NCI-H1417 treated with DMSO at 0.1 percent for 48 hours (cell line): ENCODE results near the gene SPRN.
"Not testable (repeated sequence)": the region's sequence is repeated elsewhere in the genome, so short reads cannot be mapped to it uniquely, and the experiment has no call there.

Experiments used
- DNase-seq: peaks from one replicate; lab custom pipeline; 2025; lab: John Stamatoyannopoulos, UW

SPRN gene

GRCh38 chr10:133424601-133425000 is at the start of gene SPRN:
TSS of gene SPRN (minus strand) at chr10:133424625. CDS start at chr10:133423681, 944 bp downstream.
- DNase-seq, result not testable (repeated sequence)

- no peak for DNase-seq
Observed at GRCh38 chr10:133474027-133474426, 49.6 kb upstream of the SPRN start.

DNA sequence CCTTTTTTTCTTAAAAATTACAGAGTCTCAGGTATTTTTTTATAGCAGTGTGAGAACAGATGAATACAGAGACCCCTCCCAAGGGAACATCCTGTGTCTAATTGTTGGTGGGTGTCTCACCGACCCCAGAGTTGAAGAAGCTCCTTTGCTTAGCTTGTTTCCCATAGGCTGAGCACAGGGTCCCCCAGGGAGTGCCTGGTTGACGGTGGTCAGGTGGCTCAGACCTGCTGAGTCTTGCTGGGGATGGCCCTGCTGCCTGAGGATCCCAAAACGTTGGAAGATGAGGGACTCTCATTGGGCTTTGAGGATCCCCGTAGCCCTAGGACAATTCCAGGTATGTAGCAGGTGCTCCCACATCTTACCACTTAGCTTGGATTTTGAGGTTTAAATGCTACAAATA is 48.8 kb upstream of the SPRN start:
- DNase-seq, result no peak

DNA sequence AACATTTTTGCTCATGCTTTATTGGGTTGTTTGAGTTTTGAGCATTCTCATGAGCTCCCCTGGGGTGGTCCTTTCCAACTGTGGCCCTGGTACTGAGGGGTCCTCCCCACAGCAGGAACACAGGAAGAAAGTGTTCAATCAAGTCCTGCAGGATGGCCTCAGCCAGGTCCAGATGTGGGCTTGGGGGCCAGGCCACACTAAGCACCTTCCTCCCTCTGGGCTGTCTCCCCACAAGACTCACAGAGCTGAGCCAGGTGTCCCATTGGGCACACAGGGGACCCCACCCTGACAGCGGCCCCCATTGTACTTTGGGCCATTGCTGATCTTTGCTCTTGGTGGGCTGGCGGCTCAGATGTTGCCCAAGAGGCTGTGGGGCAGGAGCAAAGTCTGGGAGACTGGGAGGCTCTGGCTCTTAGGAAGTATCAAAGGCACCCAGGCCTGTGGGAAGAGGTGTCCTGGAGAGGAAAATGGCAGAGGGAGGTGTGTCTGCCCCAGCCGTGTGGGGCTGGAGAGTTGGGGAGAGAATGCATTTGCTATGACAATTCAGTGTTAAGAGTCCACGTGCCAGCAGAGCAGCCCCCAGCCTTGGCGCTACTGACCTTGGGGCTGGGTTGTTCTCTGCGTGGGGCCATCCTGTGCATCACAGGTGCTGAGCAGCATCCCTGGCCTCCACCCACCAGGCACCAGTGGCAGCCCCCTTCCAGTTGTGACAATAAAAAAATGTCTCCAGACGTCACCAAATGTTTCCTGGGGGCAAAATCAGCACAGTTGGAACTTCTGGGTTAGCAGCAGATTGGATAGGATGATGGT is 47.1 kb upstream of the SPRN start:
- no peak for DNase-seq

GRCh38 chr10:133469205-133469604 is 44.8 kb upstream of the SPRN start:
- DNase-seq, result not testable (repeated sequence)

GRCh38 chr10:133467286-133467911 is 43.0 kb upstream of the SPRN start:
- no peak for DNase-seq

DNA sequence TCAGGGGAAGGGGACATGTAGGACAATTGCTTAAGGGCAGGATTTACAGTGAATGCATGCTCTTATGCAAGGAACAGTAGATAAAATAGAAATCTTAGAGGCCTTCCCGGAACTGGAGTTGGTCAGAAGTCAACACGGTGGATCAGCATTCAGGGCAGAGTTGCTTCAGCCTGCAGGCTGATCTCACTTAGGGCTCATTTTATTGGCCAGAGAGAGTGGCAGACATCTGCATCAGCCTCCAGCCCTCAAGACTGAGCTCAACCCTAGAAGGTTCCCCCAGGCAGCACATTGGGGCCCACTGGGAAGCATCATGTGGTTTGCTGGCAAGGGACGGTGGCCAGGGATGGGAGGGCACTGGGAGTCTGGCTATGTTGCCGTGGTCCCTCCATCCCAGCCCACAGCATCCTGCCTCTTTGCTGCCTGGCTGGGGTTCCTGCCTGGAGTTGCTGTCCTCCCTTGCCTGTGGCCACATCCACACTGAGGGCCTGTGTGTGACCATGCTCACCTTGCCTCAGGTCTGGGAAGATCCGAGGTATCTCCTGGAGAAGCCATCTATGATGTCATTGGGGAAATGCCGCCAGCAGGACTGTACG is 42.4 kb upstream of the SPRN start:
- DNase-seq, result no peak

- no peak for DNase-seq
Observed at GRCh38 chr10:133465950-133466474, 41.6 kb upstream of the SPRN start.

DNA sequence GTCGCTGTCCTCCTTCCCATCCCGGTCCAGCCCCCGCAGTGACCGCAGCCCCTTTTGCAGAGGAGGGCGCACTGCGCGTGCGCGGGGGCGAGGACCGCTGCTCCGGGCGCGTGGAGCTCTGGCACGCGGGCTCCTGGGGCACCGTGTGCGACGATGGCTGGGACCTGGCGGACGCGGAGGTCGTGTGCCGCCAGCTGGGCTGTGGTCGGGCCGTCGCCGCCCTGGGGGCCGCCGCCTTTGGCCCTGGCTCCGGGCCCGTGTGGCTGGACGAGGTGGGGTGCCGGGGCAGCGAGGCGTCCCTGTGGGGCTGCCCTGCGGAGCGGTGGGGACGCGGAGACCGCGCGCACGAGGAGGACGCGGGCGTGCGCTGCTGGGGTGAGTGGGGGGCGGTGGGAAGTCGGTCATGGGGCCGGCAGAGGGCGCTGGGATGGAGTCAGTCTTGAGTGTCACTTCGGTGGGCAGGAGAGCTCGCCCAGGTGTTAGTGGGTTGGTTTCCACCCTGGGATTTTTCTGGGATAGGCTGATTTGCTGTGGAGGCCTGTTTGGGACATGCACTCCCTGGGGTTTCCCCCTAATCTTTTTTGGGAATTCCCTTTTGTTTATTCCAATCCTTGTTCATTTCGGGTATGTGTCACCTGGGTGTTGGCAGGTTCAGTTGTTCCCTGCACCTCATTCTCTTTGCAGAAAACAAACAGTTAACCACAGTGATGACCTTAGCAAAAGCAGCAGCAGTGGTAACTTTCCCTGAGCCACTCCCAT is 40.9 kb upstream of the SPRN start:
- DNase-seq, result no peak

DNA sequence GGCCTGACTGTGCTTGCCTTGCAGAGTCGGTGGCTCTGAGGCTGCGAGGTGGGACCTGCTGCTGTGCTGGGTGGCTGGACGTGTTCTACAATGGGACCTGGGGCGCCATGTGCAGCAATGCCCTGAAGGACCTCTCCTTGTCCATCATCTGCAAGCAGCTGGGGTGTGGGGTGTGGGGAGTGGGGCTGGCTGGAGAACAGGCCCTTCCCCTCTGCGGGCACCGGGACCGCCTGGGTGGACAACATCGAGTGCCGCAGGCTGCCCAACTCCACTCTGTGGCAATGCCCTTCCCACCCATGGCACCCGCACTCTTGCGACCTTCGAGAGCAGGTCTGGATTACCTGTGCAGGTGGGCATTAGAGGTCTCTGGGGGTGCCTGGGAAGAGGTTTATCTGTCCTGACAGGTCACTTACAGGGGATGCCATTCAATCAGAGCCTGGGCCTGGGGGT is 40.2 kb upstream of the SPRN start:
- DNase-seq, result no peak

DNA sequence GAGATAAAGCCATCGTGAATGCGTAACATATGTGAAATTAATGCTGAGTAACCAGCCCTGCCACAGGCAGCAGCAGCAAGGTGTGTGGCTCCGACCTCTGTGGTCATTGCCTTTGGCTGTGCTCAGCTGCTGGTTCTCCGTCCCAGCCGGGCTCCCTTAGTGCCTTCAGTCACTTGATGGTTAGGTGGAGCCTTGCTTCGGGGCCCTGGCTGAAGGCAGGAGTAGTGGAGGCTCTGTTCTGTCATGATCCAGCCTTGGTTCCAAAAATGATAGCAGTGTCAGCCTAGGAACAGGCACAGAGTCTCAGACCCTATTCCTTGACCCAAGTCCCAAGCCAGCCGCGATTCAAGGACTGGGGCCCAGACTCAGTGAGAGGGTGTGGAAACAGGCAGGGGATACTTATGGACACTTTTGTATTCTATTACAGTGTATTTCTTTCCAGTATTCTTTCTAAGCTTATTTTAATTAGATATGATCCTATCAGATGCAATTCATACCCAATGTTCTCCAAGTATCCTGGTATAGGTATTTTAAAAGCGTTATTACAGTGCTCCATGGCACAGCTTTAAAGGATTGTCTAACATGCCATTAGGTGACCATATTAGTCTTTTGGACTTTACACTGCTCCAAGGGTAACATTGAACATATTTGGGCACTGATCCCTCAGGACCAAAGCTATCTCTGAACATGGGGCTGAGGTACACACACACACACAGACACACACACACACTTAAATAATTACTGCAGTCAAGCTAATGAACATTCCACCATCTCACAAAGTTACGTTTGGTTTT is 38.3 kb upstream of the SPRN start:
- DNase-seq, result no peak

DNA sequence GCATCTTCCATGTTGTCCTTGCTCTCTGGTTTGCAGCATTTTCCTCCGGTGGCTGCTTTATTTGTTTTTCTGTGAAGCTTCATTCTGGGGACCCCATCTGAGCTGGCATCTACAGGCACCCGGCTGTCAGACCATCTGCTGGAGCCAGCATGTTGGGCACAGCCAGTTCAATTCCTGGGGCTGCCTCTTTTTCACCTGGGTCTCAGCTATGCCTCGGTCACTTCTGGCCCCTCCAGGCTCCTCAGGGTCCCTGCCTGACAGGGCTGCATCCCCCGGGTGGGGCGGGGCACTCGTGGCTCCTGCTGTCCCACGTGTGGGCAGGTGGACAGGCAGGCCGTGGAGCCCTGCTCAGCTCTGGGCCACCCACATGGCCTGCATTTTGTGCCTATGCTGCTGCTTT is 37.4 kb upstream of the SPRN start:
- no peak for DNase-seq

GRCh38 chr10:133461027-133461426 is 36.6 kb upstream of the SPRN start:
- no peak for DNase-seq

DNA sequence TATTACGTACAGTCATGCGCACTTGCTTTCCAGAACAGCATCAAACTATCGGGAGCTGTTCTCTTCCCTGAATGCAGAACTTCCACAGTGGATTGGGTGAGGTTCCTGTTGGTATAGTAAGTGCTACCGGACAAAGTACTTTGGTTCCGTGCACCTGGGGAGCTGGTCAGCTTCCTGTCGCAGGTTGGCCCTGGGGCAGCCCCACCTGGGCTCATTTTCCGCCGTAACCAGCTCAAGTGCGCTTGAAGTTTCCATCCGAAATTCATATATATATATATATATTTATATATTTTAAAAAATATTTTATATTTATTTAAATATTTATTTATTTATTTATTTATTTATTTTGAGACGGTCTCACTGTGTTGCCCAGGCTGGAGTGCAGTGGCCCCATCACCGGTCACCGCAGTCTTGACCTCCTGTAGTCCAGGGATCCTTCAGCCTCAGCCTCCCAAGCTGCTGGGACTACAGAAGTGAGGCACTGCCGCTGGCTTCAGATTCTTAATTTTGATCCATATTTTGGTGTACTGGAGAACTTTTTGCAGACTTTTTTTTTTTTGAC is 35.9 kb upstream of the SPRN start:
- DNase-seq, result no peak

DNA sequence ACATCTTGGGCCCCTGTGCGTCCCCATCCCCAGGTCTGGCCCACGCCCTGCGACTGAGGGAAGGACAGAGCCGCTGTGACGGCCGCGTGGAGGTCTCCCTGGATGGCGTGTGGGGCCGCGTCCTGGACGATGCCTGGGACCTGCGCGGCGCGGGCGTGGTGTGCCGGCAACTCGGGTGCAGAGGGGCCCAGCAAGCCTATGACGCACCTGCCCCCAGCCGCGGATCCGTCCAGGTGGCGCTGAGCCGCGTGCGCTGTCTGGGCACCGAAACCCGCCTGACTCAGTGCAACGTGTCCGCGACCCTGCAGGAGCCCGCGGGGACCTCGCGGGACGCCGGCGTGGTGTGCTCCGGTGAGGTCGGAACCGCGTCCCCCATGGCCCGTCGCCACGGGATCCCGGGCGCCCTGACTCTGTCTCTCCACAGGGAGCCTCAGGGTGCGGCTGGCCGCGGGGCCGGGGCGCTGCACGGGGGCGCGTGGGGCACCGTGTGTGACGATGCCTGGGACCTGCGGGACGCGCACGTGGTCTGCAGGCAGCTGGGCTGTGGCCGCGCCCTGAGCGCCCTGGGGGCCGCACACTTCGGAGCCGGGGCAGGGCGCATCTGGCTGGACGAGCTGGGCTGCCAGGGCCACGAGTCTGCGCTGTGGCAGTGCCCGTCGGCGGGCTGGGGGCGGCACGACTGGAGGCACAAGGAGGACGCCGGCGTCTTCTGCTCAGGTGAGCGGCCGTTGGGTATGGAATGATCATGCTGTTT is 35.2 kb upstream of the SPRN start:
- DNase-seq, result no peak

- no peak for DNase-seq
Observed at GRCh38 chr10:133458710-133459453, 34.5 kb upstream of the SPRN start.

DNA sequence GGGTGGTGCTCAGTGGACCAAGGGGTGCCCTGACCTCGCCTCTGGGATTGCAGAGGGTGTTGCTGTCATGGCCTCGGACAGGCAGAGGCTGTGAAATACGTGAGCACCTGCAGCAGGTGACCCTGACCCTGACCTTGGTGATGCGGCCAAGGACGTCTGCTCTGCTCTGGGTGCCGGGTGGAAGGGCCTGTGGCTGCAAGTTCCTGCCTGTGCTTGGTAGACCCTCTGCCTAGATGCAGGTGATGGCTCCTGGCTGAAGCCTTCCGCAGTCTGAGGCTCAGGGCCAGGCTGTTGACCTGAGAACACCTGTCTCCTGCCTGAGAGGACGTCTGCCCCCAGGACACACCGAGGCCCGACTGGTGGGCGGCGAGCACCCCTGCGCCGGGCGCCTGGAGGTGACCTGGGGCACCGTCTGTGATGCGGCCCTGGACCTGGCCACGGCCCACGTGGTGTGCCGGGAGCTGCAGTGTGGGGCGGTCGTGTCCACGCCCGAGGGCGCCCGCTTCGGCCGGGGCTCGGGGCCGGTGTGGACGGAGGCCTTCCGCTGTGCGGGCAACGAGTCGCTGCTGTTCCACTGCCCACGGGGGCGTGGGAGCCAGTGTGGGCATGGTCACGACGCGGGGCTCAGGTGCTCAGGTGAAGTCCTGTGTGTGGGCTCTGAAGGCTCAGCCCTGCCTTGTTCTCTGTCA is 33.7 kb upstream of the SPRN start:
- no peak for DNase-seq

GRCh38 chr10:133457100-133457841 is 32.8 kb upstream of the SPRN start:
- DNase-seq, result no peak
